Stimulated activated CD4-positive, alpha-beta T cell treated with anti-CD3 and anti-CD28 coated beads, Interleukin-4, amount 100 ng/mL, for 24 hours (primary cell): ENCODE data around the gene LRRC4C.
"Not testable (repeated sequence)": the region's sequence is repeated elsewhere in the genome, so short reads cannot be mapped to it uniquely, and the experiment has no call there.

Experiments used
- DNase-seq: peaks from one replicate; pipeline ENCODE4 v3.0.0-alpha.2; 2020

The LRRC4C gene

GRCh38 chr11:40203606-40204005 is 1255.8 kb downstream of the LRRC4C start:
- no peak for DNase-seq

DNA sequence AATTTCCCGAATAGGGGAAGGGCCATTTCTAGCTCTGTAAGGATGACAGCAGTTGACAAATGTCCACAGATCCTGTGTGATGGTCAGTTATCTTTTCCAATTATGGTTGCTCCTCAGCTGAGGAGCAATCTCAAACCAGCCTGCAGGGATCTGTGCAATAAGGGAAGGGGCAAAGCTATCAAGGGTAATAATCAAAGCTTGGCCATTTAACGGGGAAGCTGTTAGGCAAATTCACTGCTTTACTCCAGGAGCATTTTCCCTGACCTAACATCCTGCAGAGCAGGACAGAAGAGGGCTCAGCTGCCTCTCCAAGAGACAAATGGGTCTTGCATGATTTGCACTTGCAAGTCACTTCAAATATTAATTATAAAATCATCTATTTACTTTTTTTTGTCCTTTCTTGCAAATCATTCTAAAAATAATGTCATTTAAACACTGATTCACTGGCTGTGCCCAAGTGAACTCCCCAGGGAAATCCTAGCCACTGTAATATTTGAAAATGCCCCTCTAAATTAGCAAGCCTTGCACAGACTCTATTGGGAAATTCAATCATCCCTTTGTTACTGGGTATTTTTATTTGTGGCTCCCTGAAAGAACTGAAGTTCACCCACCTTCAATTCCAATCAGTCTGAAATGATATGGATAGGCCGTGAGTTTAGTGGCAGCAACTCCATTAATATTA is 1256.7 kb downstream of the LRRC4C start:
- DNase-seq, result no peak

DNA sequence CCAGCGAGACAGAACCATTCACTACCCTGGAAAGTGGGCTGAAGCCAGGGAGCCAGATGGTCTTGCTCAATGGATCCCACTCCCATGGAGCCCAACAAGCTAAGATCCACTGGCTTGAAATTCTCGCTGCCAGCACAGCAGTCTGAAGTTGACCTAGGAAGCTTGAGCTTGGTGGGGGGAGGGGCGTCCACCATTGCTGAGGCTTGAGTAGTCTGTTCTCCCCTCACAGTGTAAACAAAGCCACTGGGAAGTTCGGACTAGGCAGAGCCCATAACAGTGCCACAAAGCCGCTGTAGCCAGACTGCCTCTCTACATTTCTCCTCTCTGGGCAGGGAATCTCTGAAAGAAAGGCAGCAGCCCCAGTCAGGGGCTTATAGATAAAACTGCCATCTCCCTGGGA is 1266.9 kb downstream of the LRRC4C start:
- DNase-seq, result not testable (repeated sequence)

GRCh38 chr11:40190294-40190693 is 1269.2 kb downstream of the LRRC4C start:
- DNase-seq, result no peak

DNA sequence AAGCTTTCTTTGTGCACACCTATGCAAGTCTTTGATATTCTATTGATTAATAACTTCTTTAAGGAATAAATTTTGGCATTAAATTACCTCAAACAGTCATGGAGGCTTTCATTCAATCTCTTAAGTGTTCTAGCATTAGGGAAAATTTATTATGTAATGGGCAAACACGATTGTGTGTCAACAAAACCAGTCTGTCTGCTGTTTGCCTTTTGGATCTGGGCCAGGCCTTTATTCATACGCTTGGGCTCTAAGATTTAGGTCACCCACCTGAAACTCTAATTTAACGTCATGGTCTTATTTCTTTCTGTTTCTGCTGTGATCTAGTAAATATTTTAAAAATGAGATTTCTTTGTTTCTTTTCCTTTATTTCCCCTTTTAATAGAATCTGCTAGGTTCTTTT is 1270.6 kb downstream of the LRRC4C start:
- no peak for DNase-seq

DNA sequence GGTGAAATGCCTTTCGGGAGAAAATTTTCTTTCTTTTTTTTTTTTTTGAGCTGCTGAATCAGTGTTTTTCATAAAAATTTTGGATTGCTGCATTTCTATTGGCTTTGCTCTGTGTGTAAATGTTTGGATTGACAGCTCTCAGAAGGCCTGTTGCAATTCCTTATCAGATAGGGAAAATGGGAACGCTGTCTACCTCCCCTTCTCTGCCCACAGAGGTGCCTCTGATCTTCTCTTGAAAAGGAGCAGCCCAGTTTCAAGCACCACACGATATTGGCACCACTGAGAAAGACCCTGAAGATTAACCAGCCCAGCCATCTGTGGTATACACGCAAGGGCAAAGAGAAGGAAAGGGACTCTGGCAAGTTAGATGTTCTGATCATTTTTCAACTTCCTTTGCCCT is 1272.2 kb downstream of the LRRC4C start:
- DNase-seq, result no peak

DNA sequence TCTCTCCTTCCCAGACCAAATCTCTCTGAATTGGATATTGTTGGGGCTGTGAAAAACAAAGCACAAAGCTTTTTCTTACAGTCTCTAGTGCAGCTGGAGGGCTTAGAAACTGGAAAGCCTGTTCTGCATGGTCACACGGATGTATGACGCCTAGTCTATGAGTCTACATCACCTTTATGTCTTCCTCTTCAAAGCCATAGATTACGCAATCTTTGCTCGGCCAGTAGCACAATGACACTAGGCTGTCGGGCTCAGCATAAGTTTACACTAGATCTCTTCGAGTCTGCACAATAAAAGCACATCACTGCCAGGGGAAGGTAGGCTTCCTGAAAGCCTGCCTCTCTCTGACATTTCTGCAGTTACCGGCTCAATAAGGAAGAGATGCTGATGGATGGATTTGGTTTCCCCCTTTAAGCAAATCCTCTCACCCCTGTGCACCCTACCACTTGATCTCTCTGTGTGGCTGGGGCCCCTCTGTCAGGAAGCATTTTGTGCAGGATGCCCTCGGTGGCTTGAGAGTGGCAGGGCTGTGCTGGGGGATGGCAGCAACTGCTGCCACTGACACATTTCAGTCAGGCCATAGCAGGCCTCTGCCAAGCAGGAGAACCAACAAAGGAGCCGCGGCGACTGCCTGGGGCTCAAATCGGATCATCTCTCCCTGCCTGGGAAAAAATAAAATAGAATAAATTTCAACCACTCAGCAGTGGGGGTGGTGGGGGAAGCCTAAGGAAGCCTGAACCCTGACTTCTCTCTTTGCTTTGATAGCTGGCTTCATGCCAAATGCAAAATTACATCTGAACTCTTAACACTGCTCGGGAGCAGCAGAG is 1272.8 kb downstream of the LRRC4C start:
- DNase-seq, result no peak

- DNase-seq, result no peak
Measured at GRCh38 chr11:40185793-40186192, 1273.7 kb downstream of the LRRC4C start.

- DNase-seq, result no peak
Measured at GRCh38 chr11:40183073-40184064, 1276.1 kb downstream of the LRRC4C start.

DNA sequence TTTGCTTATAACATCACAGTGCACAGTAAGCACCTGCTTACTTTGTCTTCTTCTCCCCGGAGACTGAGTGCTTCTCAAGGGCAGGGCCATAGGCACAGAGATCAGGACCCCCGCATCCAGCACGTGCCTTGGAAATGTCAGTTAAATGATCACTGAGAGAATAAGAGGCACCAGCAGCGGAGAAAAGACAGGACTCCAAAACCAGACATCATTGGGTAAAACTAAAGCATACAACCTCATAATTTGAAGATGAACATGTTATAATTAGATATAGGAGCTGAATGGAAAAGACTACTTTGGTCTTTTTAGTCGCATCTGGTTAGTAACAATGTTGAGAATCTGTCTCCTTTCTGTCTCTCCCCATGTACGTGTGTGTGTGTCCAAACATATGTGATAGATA is 1279.9 kb downstream of the LRRC4C start:
- DNase-seq, result no peak

- no peak for DNase-seq
Measured at GRCh38 chr11:40178470-40178869, 1281.0 kb downstream of the LRRC4C start.

DNA sequence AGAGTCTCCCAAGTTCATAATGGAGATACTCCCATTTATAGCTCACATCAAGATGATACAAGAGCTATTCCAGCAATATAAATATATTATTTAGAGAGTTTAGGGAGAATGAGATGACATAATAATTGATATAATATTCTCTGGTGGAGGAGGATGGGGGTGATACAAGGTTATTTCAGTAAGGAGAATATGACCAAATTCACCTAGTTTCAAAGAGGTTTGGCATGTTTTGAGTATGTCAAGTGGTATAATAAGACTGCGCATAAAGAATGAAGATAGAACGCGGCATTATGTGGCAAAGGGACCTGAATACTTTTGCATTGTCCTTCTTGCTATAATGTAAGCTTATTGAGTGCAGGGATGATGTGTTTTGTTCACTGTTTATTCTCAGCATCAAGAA is 1283.5 kb downstream of the LRRC4C start:
- DNase-seq, result no peak

DNA sequence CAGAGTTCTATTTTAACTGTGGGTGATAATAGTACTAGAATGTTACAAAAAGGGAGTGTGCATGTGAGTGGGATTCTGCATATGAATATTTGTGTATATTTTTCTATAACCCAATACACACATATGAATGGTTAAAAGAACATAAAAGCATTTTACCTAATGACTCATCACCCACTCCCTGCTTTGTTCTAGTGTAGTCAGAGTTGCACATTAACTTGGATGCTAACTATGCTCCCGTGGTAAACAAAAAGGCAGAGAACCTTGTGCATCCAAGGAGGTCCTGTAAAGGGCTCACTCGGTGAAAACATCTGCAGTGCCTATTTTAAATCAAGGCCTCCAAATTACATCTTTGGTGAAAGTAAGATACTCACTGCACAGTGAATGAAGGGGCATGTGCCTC is 1289.4 kb downstream of the LRRC4C start:
- no peak for DNase-seq

DNA sequence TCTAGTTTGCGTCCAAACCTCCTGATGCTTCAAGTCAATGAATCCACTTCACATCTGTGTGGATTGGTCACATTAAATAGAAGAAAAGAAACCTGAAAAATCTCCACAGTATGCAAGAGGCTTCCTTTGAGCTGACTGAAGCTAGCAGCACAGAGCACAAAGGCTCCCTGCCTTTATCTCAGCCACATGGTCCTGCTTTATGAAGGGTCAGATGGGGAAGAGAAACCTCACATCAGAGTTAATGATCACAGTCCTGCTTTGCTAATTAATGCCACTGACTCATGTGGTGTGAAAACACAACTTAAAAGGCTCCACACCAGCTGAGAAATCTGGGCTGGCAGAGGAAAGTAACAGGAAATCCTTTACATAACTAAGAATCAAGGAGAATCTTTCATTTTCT is 1291.0 kb downstream of the LRRC4C start:
- no peak for DNase-seq

GRCh38 chr11:40167805-40168204 is 1291.6 kb downstream of the LRRC4C start:
- not testable (repeated sequence) for DNase-seq

- DNase-seq, result no peak
Measured at GRCh38 chr11:40166892-40167291, 1292.6 kb downstream of the LRRC4C start.

GRCh38 chr11:40162901-40163883 is 1296.3 kb downstream of the LRRC4C start:
- DNase-seq, result no peak

DNA sequence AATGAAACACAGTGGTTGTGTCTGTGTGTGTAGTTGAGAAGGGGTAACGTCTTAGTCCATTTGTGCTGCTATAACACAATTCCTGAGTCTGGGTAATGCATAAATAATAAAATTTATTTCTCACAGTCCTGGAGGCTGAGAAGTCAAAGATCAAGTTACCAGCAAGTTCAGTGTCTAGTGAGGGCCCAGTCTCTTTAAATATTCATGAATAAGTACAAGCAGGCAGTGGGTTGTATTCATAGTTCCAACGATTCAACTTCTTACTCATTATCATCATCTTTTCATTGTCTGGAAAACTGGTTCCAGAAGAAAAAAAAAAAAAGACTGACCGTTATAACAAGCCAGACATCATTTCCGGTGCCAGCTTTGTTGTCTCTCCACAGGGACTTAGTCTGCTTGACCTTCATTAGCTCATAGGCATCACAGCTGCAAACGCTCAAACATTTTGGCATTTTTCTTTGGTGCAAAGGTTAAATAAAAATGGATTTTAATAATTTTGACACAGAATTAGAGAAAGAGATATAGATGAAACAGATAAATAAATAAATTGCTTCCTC is 1297.5 kb downstream of the LRRC4C start:
- no peak for DNase-seq

DNA sequence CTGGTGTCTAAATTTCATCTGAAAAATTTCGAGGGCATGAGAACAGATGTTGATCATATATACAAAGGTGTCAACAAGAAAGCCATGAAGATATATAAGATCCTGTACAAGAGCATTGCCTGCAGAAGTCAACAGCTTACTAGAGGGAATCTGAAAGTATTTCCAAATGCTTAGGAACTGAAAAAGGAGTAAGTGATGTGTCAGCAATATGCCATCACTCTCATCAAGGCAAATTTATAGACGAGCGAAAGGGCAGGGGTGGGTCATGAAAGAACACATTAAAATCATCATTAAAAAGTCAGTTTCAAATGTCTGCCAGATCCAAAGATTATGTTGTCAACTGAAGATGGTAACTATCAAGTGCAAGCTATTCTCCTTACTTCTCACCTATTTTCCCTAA is 1299.0 kb downstream of the LRRC4C start:
- DNase-seq, result no peak

GRCh38 chr11:40149721-40150120 is 1309.7 kb downstream of the LRRC4C start:
- no peak for DNase-seq

GRCh38 chr11:40140560-40140959 is 1318.9 kb downstream of the LRRC4C start:
- DNase-seq, result no peak

DNA sequence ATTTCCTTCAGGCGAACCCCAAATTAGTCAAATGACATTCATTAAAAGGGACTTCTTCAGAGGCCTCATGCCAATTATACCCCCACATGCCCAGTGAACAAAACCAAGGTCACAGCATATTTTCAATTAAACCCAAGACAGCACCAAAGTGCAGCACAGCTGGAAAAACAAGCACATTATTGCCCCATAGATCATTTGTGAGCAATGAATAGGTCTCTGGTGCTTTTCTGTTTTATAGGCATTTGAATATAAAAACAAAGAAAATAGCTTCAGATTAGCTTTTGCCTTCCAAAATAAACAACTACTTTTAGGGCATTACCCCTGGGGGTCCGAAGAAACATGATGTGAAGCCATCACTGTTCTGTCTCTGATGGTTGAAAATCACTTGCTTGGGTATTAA is 1319.9 kb downstream of the LRRC4C start:
- DNase-seq, result no peak
